Measurements from ENCODE around the gene PHETA1.
A peak's percentile ranks its signal among the peaks of the same experiment; 100 is the strongest.
"Not testable (repeated sequence)": the region's sequence is repeated elsewhere in the genome, so short reads cannot be mapped to it uniquely, and the experiment has no call there.

PHETA1 gene

DNA sequence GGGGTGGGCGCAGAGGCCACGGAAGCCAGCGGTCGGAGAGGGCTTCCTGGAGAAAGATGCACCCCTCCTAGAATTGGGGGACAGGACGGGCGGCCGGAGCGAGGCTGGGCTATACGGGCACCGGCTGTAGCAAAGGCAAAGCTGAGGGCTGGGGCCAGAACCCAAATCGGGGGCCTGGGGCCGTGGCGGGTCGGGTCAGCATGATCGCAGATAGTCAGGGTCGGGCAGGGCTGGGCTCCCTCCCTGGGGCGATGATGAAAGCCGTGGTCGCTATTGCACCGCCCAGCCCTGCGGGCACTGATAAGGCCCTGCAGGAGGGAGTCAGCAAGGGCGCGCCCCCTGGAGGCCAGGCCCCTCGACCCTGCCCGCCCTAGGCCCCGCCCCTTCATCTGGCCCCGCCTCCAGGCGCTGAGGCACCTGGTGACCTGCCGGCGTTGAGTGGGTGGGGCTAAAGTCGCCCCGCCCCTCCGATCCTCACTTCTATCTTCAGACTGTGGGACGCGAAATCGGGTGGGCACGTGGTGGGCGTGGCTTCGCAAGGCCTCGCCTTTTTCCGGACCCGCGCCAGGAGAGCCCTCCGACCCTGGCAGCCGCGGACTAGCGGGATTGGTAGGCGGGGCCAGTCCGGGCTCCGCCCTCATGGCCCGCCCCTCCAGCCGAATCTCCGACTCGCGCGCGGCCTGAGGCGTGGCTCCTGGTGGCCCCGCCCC is 36.4 kb upstream of the PHETA1 start:
- DNase-seq: peak; percentile 90

DNA sequence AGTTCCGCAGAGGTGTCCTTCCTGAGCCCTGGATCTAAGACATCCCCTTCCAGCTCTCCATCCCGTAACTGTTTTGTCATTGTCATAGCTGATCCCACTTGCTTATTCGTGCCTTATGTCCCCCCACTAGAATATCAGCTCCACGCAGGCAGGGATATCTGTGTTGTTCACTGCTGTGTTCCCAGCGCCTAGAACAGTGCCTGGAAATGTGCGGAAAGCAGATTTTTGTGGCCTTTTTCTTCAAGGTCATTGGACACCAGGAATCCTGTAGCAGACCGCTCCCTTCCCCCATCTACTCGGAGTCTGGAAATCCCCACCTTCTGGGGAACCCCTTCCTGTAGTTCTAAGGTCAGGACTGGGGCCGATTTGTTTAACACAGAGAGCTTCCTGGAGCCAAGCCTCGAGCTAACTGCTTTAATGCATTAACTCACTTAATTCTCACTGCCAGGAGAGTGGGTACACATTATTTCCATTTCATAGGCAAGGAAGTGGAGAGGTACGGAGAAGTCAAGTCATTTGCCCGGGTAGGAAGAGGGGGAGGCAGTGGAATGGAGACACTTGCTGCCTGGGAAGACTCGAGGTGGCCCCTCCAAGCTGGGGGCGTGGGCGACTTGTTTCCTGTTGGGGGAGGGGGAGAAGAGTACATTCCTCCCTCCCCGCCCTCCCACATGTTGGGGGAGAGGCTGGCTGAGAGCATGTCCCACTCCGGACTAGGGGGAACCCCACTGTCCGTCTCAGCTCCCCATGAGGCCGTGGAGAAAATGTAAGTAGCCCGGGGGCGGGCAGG is 35.7 kb upstream of the PHETA1 start:
- no peak for DNase-seq

DNA sequence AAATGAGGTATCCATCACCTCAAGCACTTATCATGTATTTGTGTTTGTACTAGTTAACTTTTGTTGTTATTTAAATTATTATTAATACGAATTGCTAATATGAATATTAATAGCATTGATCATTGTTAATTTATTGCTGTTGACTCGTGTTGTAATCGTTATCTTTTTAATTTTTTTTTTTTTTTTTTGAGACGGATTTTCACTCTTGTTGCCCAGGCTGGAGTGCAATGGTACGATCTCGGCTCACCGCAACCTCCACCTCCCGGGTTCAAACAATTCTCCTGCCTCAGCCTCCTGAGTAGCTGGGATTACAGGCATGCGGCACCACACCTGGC is 33.6 kb upstream of the PHETA1 start:
- DNase-seq: not testable (repeated sequence)

DNA sequence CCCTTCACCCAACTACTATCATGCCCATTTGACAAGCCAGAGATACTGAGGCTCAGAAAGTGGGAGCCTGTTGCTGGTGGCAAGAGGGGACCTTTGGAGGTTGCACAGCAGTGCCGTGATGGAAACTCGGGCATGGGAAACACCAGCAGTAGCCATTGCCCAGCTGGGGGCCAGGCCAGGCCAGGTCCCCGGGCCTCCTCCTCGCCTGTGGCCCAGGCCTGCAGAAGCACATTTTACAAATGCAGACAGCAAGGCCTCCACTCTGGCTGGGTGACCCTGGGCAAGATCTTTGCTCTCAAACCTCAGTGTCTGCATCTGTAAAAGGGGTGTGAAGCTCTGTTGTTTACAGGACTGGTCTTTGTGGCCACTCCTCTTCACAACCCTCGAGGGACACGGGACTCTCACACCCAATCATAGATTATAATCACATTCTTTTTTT is 32.3 kb upstream of the PHETA1 start:
- DNase-seq: no peak

DNA sequence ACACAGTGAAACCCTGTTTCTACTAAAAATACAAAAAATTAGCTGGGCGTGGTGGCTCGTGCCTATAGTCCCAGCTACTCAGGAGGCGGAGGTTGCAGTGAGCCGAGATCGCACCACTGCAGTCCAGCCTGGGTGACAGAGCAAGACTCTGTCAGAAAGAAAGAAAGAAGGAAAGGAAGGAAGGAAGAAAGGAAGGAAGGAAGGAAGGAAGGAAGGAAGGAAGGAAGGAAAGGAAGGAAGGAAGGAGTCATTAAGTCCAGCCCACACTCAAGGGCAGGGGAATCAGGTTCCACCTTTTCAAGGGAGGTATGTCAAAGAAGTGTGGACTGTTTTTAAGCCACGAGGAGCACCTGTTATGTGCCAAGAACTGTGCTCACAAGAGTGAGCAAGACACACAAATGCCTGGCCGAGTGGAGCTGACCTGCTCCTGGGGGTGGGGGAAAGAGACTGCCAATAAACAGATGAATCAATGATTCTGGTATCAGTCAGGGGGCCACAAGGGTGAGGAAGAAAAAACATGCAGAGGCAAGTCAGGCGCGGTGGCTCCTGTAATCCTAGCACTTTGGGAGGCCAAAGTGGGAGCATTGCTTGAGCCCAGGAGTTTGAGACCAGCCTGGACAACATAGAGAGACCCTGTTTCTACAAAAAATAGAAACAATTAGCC is 31.0 kb upstream of the PHETA1 start:
- not testable (repeated sequence) for DNase-seq

DNA sequence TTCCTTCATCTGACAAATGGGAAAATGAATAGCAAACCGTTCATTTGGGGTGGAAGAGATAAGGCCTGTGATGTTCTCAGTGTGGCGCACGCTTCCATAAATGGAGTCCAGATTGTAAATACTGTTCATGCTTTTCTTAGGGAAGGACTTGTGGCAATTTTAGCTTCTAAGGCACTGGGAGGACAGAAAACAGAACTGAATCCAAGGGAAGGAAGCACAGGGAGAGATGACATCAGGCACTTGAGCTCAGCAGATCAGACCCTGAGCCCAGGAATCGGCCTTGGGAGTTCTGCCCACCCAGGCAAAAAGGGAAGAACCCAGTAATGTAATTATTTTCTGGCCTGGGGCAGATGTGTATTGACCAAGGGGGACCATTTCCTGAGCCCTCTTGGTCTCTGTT is 29.6 kb upstream of the PHETA1 start:
- no peak for DNase-seq

DNA sequence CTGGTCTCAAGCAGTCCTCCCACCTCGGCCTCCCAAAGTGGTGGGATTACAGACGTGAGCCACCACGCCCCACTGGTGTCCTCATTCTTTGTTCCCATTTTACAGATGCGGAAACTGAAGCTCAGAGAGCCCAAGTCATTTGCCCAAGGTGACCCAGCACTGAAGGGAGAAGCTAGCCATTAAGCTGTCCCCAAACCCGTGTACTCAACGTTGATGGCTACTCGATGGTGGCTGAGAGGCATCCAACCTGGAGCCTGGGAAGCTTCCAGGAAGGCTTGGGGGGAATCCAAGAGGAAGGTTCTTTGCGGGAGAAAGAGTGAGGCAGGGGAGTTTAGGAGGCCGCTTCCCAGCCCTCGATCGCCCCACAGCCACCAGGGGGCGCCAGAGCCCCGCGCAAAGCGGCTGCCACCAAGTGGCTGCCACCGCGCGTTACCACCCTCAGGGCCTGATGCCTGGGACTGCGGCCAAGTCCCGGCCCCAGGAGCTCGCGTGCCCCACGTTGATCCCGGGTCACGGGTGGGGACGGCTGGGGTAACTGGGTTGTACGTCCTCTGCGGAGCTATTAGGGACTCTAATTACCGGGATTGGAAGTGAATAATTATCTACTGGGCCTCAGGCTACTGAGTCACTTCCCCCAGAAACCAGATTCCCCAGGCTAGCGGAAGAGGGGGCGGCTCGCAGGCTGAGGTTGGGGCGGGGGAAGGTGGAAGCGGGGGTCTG is 28.0 kb upstream of the PHETA1 start:
- peak; percentile 56 for DNase-seq

DNA sequence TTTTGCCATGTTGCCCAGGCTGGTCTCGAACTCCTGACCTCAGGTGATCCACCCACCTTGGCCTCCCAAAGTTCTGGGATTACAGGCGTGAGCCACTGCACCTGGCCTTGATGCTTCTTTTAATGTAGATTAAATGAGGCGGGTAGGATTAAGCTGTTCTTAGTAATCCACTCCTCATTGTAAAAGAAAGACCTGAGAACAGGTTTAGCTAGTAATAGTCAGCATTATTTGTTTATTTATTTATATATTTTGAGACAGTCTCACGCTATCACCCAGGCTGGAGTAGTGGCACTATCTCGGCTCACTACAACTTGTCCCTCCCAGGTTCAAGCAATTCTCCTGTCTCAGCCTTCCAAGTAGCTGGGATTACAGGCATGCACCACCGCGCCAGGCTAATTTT is 27.4 kb upstream of the PHETA1 start:
- DNase-seq: not testable (repeated sequence)

DNA sequence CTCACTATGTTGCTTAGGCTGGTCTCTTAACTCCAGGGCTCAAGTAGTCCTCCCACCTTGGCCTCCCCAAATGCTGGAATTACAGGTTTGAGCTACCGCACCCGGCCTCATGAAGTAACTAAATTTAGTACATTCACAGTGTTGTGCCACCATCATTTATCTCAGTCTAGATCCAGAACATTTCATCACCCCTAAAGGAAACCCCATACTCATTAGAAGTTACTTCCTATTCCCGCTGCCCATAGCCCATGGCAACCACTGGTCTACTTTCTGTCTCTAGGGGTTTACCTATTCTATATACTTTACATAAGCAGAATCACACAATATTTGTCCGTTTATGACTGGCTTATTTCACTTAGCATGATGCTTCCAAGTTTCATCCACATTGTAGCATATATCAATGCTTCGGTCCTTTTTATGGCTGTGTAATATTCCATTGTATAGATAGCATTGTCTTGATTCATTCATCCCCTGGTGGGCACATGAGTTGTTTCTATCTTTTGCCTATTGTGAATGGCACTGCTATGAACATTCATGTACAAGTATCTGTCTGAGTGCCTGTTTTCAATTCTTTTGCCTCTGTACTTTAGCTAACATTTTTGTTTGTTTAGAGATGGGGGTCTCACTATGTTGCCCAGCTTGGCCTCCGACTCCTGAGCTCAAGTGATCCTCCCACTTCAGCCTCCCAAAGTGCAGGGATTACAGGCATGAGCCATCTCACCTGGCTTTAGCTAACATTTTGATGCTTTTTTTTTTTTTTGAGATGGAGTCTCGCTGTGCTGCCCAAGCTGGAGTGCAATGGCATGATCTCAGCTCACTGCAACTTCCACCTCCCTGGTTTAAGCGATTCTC is 26.7 kb upstream of the PHETA1 start:
- DNase-seq: no peak

DNA sequence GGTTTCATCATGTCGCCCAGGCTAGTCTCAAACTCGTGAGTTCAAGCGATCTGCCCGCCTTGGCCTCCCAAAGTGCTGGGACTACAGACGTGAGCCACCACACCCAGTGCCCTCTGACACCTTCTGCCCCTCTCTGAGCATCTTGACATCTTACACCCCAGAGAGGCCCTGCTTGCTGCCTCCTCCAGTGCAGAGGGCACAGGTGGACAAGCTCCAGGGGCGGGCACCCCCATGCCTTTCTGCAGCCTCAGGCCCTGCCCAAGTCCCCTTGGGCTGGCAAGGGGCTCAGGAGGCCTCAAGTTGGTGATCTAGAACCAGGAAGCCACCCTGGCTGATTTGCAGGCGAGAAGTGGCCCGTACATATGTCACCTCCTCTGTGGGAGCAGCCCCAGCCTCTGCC is 25.6 kb upstream of the PHETA1 start:
- no peak for DNase-seq

DNA sequence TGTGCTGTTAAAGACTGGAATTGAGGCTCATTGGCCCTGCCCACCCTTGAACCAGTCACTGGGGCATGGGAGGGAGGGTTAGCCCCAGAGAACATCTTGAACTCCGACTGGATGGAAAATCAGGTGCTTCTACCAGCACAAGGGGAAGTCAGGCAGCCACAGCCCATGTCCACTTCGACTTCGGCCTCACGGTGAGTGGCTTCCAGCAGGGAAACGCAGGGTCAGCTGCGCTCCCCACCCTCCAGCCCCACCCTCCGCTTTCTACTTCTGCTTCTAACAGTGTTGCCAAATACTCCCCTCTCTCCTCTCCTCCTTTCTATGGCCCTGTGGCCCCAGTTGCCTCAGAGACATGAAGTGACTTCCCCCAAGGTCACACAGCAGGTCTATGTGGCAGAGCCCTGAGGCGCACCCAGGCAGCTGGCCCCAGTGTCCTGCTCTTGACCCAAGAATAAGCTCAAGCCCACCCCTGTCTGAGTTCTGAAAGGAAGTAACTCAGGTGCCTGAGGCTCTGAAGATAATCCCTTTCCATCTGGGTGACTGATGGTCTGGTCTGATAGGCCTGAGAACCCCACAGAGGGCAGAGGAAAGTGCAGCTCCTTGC is 24.9 kb upstream of the PHETA1 start:
- no peak for DNase-seq

DNA sequence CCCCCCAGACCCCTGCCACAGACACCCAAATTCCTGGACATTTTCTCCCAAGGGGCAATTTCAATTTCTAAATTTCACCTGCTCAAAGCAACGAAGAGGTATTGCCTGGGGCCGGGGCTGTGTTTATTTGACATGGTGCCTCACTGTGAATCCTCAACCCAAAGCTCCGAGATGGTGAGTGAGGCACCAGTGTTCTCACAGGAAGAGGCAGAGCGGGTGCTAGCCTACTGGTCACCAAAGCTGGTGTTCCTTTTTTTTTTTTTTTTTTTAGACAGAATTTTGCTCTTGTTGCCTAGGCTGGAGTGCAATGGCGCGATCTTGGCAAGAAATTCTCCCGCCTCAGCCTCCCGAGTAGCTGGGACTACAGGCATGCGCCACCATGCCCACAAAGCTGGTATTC is 22.0 kb upstream of the PHETA1 start:
- no peak for DNase-seq

DNA sequence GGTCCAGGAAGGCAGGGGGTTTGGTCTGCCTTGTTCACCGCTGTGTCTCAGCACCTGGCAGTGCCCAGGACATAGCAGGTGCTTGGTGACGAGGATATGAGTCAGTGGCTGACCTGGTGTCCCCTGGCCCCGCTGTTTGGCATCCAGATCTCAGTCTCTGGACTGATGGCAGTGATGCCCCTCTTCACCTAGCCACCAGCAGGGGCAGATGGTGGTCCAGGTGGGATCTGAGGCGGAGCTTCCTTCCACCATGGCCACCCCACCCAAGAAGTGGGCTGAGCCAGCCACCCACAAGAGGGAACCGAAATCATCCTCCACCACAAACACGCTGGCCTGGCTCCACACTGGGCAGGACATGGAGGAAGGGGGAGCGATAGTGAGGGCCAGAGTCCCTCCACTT is 20.7 kb upstream of the PHETA1 start:
- DNase-seq: no peak

DNA sequence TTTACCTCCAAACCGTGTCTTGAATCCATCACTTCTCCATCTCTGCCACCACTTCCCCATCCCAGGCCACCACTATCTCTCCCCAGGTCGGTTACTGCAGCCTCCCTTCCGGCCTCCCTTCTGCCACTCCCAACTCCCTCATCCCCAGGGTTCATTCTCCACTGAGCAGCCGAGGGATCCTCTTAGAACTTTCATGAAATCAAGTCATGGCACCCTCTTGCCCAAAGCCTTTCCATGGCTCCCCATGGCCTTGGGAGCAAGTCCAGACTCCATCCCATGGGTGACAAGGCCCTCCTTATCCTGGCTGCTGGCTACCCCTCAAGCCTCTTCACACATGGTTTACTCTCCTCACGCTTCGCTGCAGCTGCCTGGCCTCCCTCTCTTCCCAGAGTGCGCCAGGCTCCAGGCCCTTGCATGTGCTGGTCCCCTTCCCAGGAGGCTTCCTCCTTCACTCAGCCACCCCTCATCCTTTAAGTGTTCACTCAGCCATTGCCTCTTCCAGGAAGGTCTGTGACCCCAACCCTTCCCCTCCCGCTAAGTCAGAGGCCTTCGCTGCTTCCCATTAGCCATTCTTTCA is 18.9 kb upstream of the PHETA1 start:
- DNase-seq: no peak

DNA sequence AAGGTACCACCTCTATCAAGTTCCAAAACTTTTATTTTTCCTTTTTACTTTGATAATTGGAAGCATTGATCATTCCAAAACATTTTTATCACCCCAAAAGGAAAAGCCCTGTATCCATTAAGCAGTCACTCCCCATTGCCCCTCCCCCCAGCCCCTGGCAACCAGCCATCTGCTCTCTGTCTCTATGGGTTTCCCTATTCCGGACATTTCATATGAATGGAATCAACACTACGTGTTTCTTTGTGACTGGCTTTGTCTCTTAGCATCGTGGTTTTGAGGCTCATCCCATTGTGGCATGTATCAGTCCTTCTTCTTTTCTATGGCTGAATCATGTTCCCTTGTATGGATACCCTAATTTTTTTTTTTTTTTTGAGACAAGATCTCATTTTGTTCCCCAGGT is 18.0 kb upstream of the PHETA1 start:
- DNase-seq: no peak

DNA sequence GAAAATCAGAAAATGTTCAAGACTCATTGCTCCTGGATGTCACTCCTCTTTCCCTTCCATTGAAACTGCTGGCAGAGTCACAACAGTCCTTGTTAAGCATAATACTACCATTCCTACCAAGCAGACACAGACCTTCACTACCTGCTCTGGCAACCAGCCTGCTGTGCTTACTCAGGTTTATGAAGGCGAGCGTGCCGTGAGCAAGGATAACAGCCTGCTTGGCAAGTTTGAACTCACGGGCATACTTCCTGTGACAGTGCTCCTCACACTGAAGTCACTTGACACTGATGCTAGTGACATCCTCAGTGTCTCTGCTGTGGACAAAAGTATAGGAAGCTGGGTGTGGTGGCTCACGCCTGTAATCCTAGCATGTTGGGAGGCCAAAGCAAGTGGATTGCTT is 15.7 kb upstream of the PHETA1 start:
- no peak for DNase-seq

DNA sequence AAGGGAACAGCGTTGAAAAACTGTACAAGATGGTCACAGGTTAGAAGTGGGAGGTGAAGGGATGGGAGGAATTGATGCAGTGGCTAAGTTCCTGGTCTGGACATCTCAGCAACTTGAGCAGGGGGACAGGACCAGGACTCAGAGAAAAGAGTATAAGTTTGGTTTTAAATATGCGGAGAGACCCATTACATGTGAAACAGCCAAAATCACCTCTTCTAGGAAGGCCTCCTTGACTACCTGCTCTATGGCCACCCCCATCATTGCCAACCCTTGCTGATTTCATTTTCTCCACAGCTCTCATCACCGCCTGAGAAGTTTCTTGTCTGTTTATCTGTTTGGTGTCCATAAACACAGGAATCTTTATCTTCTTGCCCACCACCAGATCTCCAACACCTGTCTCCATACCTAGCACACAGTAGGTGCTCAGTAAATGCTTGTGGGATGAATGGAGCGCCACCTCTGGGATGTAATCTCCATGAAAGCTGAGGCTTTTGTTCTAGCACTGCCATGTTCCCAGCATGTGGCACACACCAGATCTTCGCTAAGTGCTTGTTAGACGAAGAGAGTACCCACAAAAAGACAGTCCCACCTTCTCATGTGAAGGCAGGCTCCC is 11.2 kb upstream of the PHETA1 start:
- no peak for DNase-seq

DNA sequence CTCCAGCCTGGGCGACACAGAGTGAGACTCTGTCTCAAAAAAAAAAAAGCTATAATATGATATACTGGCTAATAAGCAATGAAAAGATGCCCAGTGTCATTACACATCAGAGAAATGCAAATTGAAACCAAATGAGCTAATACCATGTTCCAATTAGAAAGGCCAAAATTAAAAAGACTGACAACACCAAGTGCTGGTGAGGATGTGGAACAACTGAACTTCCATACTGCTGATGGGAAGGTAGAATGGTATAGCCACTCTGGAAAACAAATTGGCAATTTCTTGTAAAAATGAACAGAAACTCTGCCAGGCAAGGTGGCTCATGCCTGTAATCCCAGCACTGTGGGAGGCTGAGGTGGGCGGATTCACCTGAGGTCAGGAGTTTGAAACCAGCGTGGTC is 8.5 kb upstream of the PHETA1 start:
- no peak for DNase-seq

DNA sequence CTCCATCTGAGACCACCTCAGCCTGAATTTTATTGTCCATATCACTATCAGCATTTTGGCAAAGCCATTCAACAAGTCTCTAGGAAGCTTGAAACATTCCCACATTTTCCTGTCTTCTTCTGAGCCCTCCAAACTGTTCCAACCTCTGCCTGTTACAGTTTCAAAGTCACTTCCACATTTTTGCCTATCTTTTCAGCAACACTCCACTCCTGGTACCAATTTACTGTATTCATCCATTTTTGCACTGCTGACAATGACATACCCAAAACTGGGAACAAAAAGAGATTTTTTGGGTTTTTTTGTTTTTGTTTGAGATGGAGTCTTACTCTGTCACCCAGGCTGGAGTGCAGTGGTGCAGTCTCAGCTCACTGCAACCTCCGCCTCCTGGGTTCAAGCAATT is 4.3 kb upstream of the PHETA1 start:
- not testable (repeated sequence) for DNase-seq

DNA sequence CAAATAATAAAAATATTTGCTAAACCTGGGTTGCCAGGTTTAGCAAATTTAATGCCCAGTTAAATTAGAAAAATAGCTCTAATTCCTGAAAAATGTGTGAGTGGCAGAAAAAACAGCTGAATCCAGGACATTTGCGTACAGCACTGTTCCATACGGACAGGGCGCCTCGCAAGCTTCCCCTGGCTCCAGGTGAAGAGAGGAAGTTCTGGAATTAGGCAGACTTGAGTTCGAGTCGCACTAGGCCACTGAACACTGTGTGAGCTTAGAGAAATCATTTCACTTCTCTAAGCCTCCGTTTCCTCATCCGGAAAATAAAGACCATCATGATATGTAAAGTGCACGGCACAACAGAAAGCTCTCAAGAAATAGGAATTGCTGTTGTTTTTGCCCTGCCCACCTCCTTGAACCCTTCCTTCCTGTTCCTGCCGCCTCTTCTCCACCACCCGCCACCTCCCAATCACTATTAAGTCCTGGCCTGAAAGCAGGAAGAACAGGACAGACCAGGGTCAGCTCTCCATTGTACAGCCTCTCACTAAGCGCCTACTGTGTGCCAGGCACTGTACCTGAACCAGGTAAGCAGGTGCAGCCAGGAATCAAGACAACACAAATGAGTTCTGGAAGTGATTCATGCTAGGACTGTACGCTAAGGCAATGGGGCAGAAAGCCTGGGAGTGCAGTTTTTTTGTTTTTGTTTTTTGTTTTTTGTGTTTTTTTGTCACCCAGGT is 763 bp upstream of the PHETA1 start:
- DNase-seq: no peak

Measured in NCI-H1048 (cell line).